Measurements from ENCODE around the gene NEURL4.

Gene NEURL4

DNA sequence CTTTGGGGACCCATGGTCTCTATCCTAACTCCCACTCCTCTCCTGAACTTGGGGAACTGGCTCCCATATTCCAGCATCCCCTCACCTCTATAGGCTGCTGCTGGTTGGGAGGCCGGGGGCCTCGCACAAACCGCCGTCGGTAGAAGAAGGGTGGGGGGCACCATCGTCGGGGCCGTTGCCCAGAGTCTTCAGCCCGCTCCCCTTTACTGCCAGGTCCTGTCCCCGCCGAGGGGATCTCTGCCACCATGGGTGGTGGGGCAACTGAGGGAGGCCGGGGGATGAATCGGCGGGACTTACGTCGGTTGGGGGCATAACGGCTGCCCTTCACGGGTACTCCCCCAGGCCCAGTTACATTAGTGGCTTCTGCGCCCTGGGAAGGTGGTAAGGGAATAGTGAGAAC lies 39.0 kb downstream of the NEURL4 start:
- CTCF ChIA-PET = interaction anchor here (1.3 to 2.1 kb wide), 2 partner anchors 9 to 66 kb away, joined by 5 read pairs; partner anchors contain the start of gene SLC2A4
- POLR2A ChIA-PET = interaction anchor here (0.6 kb wide), 1 partner anchor 15 kb away, joined by 3 read pairs; no protein-coding TSS in a partner anchor
- TF ChIP-seq, protein P1, sequence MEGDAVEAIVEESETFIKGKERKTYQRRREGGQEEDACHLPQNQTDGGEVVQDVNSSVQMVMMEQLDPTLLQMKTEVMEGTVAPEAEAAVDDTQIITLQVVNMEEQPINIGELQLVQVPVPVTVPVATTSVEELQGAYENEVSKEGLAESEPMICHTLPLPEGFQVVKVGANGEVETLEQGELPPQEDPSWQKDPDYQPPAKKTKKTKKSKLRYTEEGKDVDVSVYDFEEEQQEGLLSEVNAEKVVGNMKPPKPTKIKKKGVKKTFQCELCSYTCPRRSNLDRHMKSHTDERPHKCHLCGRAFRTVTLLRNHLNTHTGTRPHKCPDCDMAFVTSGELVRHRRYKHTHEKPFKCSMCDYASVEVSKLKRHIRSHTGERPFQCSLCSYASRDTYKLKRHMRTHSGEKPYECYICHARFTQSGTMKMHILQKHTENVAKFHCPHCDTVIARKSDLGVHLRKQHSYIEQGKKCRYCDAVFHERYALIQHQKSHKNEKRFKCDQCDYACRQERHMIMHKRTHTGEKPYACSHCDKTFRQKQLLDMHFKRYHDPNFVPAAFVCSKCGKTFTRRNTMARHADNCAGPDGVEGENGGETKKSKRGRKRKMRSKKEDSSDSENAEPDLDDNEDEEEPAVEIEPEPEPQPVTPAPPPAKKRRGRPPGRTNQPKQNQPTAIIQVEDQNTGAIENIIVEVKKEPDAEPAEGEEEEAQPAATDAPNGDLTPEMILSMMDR (IDR thresholded peaks at IDR 0.05; ENCODE audit: control extremely low read depth, extremely low read depth, low read depth, missing control alignments) = no peak
- DNase-seq (ENCODE audit: extremely low spot score) = no peak

DNA sequence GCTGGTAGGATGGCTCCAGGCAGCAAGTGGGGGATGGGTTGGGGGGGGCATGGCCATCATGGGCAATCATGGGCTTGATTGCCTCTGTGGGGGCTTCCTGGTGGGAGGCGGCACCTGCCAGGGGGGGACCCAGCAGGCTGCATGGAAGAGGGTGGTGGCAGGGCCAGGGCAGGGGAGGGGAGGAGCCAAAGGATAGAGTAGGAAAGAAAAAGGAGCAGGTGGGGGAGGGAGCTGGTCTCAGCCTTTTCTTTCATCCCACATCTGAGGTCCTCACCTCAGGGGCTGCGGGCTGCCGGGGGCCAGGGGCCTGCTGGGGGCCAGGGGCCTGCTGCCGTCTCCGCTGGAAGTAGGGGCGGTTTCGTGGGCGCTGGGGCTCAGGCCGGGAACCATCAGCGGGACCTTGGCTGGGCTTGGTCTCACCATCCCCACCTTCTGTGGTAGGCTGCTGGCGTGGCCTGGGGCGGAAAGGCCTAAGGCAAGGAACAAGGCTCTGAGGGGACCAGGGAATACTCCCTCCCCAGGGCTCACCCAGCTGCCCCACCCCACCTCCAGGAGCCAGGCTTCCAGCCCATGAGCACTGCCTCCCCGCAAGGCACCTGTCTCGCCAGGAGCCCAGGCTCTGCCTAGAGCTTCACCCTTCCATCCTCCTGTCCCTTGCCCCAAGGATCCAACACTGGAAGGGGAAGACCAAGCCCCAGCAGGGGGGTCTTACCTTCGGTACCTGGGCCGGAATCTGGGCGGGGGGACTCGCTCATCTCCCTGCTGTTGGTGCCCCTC lies 39.7 kb downstream of the NEURL4 start:
- ChIA-PET CTCF (interaction anchor here (1.3 to 2.1 kb wide), 2 partner anchors 8 to 67 kb away, joined by 5 read pairs; partner anchors contain the start of gene SLC2A4), POLR2A (interaction anchor here (0.6 kb wide), 1 partner anchor 16 kb away, joined by 3 read pairs; no protein-coding TSS in a partner anchor)

DNA sequence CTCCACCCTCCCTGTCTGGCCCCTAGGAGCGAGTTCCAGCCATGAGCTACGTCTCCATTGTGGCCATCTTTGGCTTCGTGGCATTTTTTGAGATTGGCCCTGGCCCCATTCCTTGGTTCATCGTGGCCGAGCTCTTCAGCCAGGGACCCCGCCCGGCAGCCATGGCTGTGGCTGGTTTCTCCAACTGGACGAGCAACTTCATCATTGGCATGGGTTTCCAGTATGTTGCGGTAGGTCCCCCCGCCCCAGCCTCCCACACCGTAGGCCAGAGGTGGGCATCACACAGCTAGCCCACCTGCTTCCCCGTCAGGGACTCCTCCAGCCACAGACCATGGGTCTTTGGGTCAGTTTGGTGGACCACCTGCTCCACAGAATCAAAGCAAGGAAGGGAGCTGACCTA lies 43.5 kb downstream of the NEURL4 start:
- ChIA-PET CTCF (interaction anchor here (1.3 to 8.4 kb wide), 4 partner anchors 8 to 275 kb away, joined by 3 to 80 read pairs (median 4); no protein-coding TSS in a partner anchor), POLR2A (no interaction called here)
- TF ChIP-seq, protein P1 (IDR thresholded peaks at IDR 0.05; ENCODE audit: control extremely low read depth, extremely low read depth, low read depth, missing control alignments) = no peak
- no peak for DNase-seq (ENCODE audit: extremely low spot score)

More for the DNA sequence above, 39.7 kb downstream of the NEURL4 start:
- TF ChIP-seq, protein P1 (IDR thresholded peaks at IDR 0.05; ENCODE audit: control extremely low read depth, extremely low read depth, low read depth, missing control alignments) = no peak
- no peak for DNase-seq (ENCODE audit: extremely low spot score)

DNA sequence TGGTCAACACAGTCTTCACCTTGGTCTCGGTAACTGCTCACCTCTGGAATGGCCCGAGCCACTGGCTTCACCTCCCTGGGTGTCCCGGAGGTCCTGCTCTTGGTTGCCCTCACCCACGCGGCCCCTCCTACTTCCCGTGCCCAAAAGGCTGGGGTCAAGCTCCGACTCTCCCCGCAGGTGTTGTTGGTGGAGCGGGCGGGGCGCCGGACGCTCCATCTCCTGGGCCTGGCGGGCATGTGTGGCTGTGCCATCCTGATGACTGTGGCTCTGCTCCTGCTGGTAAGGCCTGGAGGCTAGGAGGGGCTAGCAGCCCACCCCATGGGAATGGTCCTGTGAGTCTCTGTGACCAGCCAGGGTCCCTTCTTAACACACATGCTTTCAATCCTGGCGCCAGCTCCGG lies 44.2 kb downstream of the NEURL4 start:
- DNase-seq (ENCODE audit: extremely low spot score) = no peak
- ChIA-PET POLR2A (no interaction called here), CTCF (interaction anchor here (0.6 to 8.4 kb wide), 5 partner anchors 9 to 276 kb away, joined by 3 to 80 read pairs (median 3); no protein-coding TSS in a partner anchor)
- TF ChIP-seq, protein P1 (IDR thresholded peaks at IDR 0.05; ENCODE audit: control extremely low read depth, extremely low read depth, low read depth, missing control alignments) = no peak

DNA sequence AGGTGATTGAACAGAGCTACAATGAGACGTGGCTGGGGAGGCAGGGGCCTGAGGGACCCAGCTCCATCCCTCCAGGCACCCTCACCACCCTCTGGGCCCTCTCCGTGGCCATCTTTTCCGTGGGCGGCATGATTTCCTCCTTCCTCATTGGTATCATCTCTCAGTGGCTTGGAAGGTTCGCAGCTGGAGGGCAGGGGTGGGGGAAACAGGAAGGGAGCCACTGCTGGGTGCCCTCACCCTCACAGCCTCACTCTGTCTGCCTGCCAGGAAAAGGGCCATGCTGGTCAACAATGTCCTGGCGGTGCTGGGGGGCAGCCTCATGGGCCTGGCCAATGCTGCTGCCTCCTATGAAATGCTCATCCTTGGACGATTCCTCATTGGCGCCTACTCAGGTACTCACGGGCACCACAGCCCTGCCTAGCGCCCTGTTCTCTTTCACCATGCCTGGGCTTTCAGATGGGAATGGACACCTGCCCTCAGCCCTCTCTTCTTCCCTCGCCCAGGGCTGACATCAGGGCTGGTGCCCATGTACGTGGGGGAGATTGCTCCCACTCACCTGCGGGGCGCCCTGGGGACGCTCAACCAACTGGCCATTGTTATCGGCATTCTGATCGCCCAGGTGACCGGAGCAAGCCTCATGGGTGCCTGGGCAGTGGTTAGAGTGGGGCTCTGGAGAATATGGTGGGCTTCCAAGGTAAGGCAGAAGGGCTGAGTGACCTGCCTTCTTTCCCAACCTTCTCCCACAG lies 45.5 kb downstream of the NEURL4 start:
- TF ChIP-seq, protein P1 (IDR thresholded peaks at IDR 0.05; ENCODE audit: control extremely low read depth, extremely low read depth, low read depth, missing control alignments) = no peak
- CTCF ChIA-PET = interaction anchor here (1.3 to 8.4 kb wide), 3 partner anchors 9 to 27 kb away, joined by 3 to 80 read pairs (median 20); no protein-coding TSS in a partner anchor
- POLR2A ChIA-PET = no interaction called here
- DNase-seq (ENCODE audit: extremely low spot score) = no peak

DNA sequence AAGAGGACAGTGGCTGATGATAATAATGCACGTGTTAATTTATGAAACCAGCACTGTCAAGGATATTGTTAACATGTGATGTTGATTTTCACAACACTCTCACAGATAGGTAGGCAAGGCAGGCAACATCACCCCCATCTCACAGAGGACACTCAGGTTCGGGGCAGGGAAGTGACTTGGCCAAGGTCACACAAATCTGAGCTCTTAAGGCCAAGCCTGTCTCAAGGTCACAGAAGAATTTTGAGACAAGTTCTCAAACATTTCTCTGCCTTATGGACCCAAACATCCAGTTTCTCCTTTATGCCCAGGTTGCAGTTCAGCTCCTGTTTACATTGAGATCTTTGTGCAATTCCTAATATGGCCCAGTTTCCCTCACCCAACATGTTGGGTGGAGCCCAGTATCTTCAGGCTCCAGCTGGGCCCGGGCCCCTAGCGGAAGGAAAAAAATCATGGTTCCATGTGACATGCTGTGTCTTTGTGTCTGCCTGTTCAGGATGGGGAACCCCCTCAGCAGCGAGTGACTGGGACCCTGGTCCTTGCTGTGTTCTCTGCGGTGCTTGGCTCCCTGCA lies 46.3 kb downstream of the NEURL4 start:
- CTCF ChIA-PET = interaction anchor here (1.3 to 8.4 kb wide), 4 partner anchors 9 to 26 kb away, joined by 3 to 80 read pairs (median 14); no protein-coding TSS in a partner anchor
- POLR2A ChIA-PET = interaction anchor here (0.6 kb wide), 1 partner anchor 277 kb away, joined by 3 read pairs; no protein-coding TSS in a partner anchor

More for the DNA sequence above, 46.3 kb downstream of the NEURL4 start:
- TF ChIP-seq, protein P1 (IDR thresholded peaks at IDR 0.05; ENCODE audit: control extremely low read depth, extremely low read depth, low read depth, missing control alignments) = no peak
- DNase-seq (ENCODE audit: extremely low spot score) = peak; percentile 26
